COLO668 (cell line): Measurements from ENCODE around the gene NME7.
"Not testable (repeated sequence)": the region's sequence is repeated elsewhere in the genome, so short reads cannot be mapped to it uniquely, and the experiment has no call there.

Source experiments
- DNase-seq: peaks from one replicate; lab custom pipeline; 2025; ENCODE audit not compliant: unreplicated experiment; lab: John Stamatoyannopoulos, UW

Gene NME7

GRCh38 chr1:169130683-169131082 lies 236.9 kb downstream of the NME7 start:
- DNase-seq = no peak

DNA sequence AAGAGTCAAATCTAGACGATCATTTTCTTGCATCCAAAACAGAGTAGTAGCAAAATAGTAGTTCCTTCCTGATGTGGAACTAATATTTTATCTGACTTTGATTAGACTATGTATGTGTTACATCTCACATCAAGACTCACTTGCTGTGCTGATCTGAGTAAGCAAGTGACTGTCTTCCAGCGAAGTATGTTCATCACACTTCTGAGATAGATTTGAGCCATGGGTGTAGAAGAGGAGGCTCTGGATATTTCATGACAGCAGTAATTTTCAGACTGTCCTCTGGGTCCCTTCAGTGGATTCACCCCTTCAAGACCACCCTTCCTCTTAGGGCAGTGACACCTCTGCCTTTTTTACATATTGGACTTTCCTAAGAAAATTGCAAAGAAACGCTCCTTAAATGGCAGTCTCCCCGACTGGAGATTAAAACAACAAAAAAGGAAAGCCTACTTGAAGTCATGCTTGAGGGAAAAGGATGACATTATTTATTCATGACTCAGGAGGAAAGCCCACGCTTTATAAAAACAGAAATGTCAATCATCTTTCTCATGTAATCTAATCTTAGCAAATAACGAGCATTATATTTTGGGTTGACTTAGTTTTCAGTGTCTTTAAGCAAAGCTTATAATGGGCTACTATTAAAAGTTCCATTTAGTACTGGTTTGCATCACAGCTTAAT lies 238.3 kb downstream of the NME7 start:
- no peak for DNase-seq

DNA sequence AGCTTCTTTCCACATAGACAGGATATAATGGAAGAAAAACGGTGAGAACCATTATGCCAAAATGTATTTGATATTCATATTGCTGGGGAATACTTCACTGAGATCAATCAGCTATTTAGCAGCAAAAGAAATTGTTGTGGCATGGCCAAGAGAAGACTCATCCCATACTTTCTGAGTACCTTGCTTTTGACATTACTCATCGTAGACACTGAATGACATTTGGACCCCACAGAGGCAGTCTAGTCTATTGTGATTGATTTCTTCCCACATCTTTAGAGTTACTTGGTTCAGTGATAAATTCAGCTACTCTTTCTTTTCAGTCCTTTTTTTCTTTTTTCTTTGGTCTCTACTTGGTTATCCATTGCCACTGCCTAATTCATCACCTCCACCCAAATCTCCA lies 239.0 kb downstream of the NME7 start:
- DNase-seq = no peak

- DNase-seq = no peak
Observed at GRCh38 chr1:169127305-169127704, 240.3 kb downstream of the NME7 start.

- DNase-seq = no peak
Observed at GRCh38 chr1:169126335-169126734, 241.3 kb downstream of the NME7 start.

- DNase-seq = not testable (repeated sequence)
Observed at GRCh38 chr1:169125597-169125996, 242.0 kb downstream of the NME7 start.

- no peak for DNase-seq
Observed at GRCh38 chr1:169124459-169124858, 243.1 kb downstream of the NME7 start.

DNA sequence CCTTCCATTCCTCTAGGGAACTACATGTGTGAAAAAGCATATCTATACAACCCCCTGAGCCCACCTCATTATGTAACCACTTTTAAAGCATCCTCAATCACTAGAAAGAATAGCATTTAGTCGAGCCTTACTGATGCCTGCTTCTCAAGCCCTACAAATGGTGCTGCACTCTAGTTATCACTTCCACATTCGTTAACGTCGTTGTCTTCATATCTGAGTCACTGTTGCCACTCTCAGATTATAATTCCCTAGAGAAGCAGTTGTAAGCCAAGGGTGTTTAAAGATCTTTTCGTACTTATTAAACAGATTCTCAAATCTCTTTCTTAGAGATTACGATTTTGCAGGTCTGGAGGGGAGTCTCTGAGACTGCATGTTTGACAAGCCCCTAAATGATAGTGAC lies 244.6 kb downstream of the NME7 start:
- no peak for DNase-seq

DNA sequence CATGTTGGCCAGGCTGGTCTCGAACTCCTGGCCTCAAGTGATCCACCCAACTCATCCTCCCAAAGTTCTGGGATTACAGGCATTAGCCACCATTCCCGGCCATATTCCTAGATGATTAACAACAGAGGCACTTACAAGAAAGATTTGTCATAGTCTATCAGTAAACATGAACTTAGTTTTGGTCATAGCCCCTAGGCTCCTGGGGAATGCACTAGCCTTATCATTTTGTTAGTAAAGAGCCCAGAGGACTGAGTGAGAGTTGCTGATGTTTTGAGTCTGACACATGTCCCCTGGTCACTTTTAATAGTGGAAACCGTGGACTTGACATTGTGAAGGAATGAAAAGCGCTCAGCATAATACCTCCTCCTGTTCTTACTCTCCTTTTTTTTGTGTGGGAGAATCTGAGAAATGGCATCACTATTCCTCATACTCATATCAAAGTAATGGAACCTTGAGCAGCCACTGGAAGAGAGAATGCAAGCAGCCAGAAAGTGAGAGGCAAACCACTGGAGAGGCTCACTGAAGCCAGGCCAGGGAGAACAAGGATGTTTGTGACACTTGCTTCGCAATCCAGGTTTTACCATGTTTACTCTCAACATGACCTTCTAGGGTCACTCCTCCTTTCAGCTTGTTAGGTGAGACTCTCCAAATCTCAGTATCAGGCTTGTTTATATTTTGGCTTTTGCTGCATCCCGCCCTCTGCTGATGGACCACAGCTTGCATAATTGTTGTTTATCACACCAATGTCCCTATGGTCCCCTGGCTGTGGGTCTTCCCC lies 246.3 kb downstream of the NME7 start:
- no peak for DNase-seq

- DNase-seq = no peak
Observed at GRCh38 chr1:169120066-169120465, 247.5 kb downstream of the NME7 start.

GRCh38 chr1:169119405-169119804 lies 248.2 kb downstream of the NME7 start:
- DNase-seq = no peak

DNA sequence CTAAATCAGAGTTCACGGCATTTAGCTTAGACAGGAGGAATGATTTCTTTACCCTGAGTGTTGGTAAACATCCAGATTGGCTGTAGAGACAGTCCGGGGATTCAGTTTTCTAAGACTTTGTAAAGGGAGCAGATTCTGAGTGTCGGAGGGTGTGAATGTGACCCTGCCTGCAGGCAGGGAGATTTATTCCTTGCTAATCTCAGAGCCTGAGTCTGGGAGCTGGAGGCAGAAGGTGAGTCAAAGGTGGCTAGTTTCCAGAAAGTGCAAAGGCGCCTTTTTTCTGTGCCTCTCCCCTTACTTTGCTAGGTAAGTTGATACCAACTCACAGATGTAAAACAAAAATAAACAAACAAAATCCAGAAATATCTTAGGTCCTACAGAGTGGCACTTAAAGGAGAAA lies 249.4 kb downstream of the NME7 start:
- no peak for DNase-seq

DNA sequence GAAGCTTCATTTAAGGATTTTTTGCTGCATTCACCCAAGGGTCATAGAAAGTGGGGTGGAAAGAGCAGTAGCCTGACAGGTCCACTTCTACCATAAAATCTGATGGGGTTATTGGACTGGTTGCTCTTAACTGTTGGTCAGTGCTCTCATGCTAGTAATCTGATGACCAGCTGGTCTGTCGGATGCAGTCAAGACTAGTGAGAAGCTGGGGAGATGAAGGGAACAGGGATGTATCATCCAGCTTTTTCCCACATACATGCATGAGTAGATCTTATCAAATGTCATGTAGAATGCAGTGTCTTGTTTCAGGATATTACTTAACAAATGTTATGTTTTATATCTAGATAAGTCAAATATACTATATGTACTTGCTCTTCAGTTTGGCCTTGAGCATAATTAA lies 250.0 kb downstream of the NME7 start:
- no peak for DNase-seq

DNA sequence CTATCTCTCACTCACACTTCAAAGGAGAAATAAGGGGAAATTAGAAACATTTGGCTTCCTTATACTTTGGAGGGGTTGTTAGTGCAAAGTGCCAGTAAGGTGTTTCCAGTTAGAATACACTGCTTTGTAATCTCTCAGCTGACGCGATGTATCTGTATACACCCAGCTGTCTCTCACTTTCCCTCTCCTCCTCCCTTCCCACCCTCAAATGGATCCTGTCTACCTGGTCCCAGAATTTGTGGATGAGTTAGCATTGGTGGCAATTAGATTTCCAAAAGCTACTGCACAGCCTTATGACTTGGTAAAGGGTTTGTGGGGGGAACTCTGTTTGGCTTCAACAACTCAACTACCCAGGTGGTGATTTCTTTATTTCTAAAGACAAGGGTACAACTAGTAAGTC lies 250.6 kb downstream of the NME7 start:
- no peak for DNase-seq

- DNase-seq = peak; percentile 42
Observed at GRCh38 chr1:169115891-169116585, 251.6 kb downstream of the NME7 start.

GRCh38 chr1:169113613-169114119 lies 253.9 kb downstream of the NME7 start:
- no peak for DNase-seq

- DNase-seq = no peak
Observed at GRCh38 chr1:169112241-169112640, 255.4 kb downstream of the NME7 start.

DNA sequence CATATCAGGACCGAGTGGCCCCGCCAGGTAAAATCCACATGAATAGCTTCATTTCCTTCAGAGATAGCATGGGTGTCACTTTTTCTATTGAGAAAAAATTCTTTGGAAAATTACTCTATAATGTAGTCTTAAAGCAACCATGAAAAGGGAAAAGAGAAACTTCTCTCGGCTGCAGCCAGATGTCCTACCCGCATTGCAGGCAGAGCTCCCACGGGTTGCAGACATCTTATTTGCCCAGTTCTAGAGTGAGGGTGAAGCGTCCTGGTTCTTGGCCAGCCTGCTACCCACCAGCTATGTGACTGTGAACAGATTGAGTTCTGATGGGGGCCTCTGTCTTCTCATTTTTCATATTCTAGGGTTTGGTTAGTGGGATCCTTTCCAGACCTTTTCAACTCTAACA lies 256.1 kb downstream of the NME7 start:
- DNase-seq = no peak

- DNase-seq = no peak
Observed at GRCh38 chr1:169110689-169111447, 256.7 kb downstream of the NME7 start.

DNA sequence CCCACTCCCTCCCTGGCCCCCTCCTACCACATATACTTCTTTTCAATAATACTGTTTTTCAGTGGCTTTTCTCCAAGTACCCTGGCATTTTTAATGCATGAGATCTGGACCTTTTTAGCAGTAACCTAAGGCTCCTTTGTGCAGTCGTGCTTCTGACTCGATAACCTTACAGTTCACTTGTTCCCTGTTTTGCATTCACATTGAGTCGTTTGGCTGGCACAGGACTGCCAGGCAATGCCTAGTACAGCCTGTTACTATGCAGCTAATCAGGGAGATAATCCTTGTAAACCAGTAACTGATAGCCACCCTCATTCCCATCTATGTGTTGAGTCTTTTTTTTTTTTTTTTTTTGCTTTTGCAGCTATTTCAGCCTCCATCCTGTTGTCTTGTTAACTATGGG lies 257.4 kb downstream of the NME7 start:
- DNase-seq = no peak

GRCh38 chr1:169109561-169110134 lies 257.9 kb downstream of the NME7 start:
- peak; percentile 73 for DNase-seq
